Fibroblast of gingiva (primary cell): ENCODE data around the gene MTCL3.
"Not testable (repeated sequence)": the region's sequence is repeated elsewhere in the genome, so short reads cannot be mapped to it uniquely, and the experiment has no call there.

Source experiments
- DNase-seq: peaks from one replicate; pipeline ENCODE4 v3.0.0-alpha.2; 2011; ENCODE audit warnings: low read depth

Gene MTCL3

GRCh38 chr6:127466416-127466815 lies 52.7 kb downstream of the MTCL3 start:
- DNase-seq = no peak

- peak; percentile 68 for DNase-seq
These were observed 54.2 kb downstream of the MTCL3 start for GRCh38 chr6:127464881-127465459.

DNA sequence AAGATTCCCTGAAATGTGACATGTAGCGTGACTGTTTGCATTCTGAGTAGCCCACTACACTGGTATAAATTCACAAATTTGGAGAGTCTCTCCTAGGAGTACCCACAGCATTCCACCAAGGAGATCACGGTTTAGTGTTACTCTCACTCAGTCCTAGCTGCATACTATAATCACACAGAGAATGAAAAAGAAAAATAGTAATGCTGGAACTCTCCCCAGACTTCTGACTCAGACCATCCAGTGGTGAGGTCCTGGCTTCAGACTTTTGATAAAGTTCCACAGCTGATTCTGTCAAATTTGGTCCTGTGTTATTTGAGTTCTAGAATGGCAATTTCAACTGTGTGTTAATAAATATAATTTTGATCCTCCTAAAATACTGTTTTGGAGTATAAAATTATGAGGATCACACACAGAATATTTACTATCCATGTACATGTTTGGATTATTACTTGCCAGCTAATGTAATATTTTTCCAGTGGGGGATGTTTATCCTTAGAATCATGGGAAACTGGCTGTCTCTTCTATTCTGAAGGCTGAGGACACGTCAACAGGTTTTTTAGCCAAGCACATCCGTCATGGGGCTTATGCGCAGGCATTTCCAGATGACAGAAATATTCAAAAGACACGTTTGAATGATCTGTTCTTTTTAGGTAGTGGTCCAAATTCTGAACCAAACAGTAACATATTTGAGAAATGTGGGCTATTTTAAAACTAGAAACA lies 54.8 kb downstream of the MTCL3 start:
- peak; percentile 75 for DNase-seq

GRCh38 chr6:127463056-127463455 lies 56.1 kb downstream of the MTCL3 start:
- peak; percentile 48 for DNase-seq

- DNase-seq = no peak
These were observed 56.8 kb downstream of the MTCL3 start for GRCh38 chr6:127462376-127462775.

GRCh38 chr6:127460465-127460864 lies 58.7 kb downstream of the MTCL3 start:
- DNase-seq = no peak

GRCh38 chr6:127459231-127459641 lies 59.9 kb downstream of the MTCL3 start, which contains the start of gene KIAA0408:
Gene KIAA0408, minus strand, starts transcription at chr6:127459389. Its CDS starts 5,408 bp downstream, at chr6:127453981.
- peak; percentile 75 for DNase-seq

DNA sequence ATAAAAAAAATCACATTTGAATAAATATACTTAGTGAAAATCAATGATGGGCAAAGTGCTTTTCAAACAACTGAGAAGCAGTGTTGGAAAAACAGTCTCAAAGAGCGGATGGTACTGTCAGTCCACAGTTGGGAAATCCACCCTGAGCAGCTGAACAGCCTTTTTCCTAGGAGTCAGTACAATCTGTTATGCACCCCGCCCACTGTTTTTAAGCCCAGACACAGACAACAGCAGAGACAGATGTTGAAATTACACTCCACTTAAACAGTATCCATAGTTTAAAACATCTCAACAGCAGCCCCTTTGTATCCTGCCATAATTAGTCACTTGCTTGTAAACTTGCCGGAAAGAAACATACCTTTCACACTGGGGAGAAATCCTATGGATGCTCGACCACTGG lies 60.3 kb downstream of the MTCL3 start:
- peak; percentile 74 for DNase-seq

DNA sequence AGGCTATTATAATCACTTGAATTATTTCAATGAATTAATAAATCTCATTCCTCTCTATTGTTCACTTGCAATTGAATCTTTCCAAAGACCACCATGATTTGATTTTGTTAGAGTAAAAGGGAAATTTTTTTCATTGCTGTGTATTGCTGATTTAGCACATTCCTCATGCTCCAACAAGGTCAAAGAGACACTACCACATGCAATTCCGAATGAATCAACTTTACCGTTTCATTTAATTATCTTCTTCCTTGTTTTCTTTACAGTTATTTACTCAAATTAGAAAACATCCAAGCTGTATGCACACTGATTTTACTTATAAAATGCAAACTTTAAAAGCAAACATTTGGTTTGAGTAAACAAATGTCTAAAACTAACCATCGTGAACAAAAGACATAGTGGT lies 60.9 kb downstream of the MTCL3 start:
- no peak for DNase-seq

DNA sequence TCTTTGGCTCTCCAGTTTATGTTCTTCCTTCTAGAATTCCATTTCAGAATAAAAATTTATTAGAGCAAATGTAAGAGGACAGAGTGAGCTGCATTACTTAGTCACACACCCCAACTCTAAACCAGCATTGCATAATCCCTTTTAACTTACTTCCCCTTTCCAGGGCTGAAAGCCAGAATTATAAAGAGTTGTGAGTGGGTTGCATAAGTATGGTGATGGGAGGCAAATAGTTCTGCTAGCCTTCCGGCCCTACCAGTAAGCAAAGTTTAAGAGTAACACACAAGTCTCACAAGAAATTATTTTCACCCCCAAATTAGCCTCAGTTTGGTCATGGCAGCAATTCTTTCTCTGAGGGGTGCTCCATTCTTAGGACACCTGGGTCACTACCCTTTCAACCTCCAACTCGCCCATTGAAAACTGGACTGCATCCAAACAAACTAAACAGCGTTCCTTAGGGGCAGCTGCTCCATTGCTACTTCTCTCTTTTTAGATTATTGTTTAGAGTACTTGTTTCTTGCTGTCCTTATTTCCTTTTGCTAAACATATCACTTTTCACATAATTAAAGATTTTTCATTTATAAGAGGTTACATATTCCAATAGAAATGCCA lies 61.6 kb downstream of the MTCL3 start:
- DNase-seq = peak; percentile 72

GRCh38 chr6:127456465-127456864 lies 62.7 kb downstream of the MTCL3 start:
- DNase-seq = no peak

DNA sequence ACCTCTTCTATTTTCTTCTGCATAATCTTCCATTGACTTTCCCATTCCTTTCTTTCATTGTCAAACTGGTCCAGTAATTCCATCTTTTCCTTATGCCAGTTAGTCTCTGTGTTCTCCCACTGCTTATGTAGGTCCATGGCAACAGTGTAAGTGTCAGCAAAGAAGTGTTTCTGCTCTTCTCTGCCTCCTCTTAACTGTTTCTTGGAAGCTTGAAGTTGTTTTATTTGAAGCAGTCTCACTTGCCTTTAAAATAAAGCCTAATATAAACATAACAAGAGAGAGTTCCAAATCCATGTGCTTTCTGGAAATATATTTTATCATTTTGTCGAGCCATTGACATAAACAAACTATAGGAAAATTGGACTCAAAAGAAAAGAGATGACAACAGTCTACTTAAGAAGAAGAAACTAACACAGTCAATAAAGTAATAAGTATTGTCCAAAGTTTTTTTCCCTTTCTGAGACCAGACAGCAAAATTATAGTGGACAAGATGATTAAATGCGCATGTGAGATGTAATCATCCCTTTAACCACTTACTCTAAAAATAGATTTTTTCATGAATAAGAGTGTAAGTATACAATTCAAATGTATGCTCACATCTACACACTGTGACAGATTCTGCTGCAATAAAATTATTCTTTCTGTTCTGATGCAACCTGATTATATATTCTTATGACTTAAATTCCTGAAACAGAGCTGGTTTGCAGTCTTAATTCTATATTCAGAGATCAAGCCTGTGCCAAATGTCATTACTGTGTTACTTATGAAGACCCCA lies 65.1 kb downstream of the MTCL3 start:
- DNase-seq = no peak

- DNase-seq = no peak
These were observed 66.3 kb downstream of the MTCL3 start for GRCh38 chr6:127452803-127453202.

DNA sequence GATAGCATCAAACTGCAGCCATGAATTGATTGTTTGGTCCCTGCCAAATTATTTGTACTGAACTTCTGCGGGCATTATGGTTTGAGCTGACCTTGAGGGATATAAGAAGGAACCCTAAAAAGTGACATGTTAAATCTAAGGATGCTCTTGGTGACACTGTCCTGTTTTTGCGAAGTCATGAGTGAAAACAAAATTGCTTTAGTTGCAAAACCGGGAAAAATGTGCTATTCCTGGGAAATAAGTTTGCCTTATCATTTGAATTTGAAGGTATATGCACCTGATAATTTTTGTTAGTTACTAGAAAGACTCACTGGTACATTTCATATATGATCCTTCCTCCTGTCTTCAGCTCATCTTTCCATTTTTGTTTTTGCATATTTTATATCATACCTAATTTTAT lies 67.7 kb downstream of the MTCL3 start:
- no peak for DNase-seq

- no peak for DNase-seq
These were observed 71.4 kb downstream of the MTCL3 start for GRCh38 chr6:127447780-127448179.

DNA sequence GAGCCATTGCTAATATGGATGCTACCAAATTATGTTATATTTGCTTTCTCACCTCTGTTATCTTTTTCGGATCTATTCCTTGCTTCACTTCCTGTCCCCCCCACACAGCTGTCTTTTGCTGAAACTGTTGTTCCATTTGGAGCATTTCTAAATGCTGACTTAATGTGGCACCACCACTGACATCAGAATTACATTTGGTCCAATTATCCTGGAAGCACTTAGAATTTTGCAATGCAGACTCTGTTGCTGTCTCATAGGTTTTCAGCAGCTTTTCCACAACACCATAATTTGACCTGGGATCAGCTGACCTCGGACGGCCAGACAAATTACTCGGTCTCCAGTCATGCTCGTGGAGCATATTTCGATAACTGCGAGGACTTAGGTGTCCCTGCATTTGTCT lies 72.8 kb downstream of the MTCL3 start:
- DNase-seq = peak; percentile 63

DNA sequence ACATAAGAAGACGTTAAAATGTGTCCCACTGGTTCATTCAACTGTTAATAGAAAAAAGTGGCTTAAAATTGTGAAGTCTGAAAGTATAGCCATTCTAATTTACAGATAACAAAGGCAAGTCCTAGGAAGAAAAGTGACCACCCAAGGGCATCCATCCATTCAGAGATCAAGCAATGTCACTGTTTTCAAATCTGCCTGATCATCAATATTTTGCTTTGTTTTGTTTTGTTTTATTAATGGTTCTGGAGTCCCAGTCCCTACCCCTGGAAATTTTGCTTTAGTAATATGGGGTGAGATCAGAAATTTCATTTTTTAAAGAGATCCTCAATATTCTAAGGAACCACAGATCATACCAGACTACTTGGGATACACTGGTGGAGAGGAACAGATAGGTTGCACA lies 77.3 kb downstream of the MTCL3 start:
- DNase-seq = no peak

- DNase-seq = no peak
These were observed 79.4 kb downstream of the MTCL3 start for GRCh38 chr6:127439718-127440117.

DNA sequence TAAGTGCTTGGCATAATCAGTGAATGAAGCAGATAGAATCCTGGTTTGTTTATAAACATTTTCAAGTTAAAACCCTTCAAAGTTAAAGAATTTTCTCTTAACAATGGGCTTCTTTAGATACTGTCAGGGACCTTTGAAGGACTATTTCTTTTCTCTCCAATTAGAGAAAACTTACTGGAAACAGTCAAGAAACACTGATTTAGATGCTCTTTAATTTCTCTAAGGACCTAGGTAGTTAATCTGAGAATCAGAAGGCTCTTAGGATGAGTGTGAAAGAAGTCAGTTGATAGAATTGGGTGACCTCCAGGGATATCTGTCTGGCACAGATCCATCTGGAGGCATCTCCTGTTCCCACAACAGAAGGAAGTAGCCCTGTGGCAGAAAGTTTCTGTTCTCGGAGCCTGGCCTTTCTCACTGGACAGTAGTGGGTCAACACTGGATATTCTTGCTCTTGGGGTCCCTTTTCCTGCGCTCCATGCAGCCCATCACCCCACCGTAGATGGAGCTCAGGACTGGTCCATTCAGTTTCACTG lies 82.5 kb downstream of the MTCL3 start:
- no peak for DNase-seq

GRCh38 chr6:127435626-127436220 lies 83.4 kb downstream of the MTCL3 start:
- no peak for DNase-seq

DNA sequence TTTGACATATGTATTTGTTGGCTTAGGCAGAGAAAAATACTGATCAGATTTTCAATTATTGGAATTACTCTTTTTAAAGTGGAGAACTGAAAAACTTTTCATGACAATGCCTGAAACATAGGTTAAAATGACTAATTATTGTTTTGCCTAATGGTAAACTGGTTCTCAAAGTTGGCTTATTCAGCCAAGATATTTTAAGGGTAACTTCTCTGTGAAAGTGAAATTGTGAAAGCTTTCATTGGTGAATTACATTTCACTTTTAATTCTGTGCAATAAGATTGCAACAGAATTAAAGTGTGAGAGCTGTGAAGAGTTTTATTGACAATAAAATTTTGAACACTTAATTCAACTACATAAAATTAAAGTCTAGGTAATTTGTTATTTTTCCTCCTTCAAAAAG lies 84.5 kb downstream of the MTCL3 start:
- no peak for DNase-seq

DNA sequence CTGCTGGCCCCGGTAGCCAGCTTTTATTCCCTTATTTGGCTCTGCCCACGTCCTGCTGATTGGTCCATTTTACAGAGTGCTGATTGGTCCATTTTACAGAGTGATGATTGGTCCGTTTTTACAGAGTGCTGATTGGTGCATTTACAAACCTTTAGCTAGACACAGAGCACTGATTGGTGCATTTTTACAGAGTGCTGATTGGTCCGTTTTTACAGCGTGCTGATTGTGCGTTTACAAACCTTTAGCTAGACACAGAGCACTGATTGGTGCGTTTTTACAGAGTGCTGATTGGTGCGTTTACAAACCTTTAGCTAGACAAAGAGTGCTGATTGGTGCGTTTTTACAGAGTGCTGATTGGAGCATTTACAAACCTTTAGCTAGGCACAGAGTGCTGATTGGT lies 90.6 kb downstream of the MTCL3 start:
- DNase-seq = not testable (repeated sequence)
